ENCODE measurements around the gene USP8. TPM values are rescaled to one million over a fixed set of nuclear protein-coding genes. Genes with fewer than 3 reads are reported as not detected.
A peak's percentile ranks its signal among the peaks of the same experiment; 100 is the strongest.

Gene USP8
- total and polyA plus RNA-seq, 9 donors = 25.1 to 67.0 (median 42.4) TPM

- 12 to 51% (median 17%) methylated on average over 8 of the region's 8 CpGs for WGBS, 3 donors
These were observed 81.9 kb downstream of the USP8 start for GRCh38 chr15:50506121-50506520.

GRCh38 chr15:50513001-50513400 lies 88.8 kb downstream of the USP8 start:
- DNase-seq = no peak
- Histone ChIP-seq H3K27ac (no peak overlapping the region), H3K4me1 (ENCODE audit: insufficient read depth) (no peaks in the 10 kb centered on the region), H3K9me3 (no peaks in the 10 kb centered on the region), H3K27me3 (no peaks in the 10 kb centered on the region), H3K36me3 (no peaks in the 10 kb centered on the region), H3K4me3 (no peak overlapping the region)
- intact Hi-C loops (cut with DNase I) = no loop called here
- no peak for TF ChIP-seq CTCF (IDR thresholded peaks at IDR 0.05)
- no peak for TF ChIP-seq POLR2A (IDR thresholded peaks at IDR 0.05)
- TF ChIP-seq EP300 (IDR thresholded peaks at IDR 0.05) = no peak

More at GRCh38 chr15:50506121-50506520, 81.9 kb downstream of the USP8 start:
- Histone ChIP-seq H3K4me1 (ENCODE audit: insufficient read depth) (peaks cover 3% of the 10 kb centered on the region), H3K4me3 (no peak overlapping the region), H3K36me3 (no peaks in the 10 kb centered on the region), H3K27me3 (no peaks in the 10 kb centered on the region), H3K27ac (no peak overlapping the region), H3K9me3 (no peaks in the 10 kb centered on the region)
- TF ChIP-seq CTCF (IDR thresholded peaks at IDR 0.05) = no peak
- no peak for TF ChIP-seq EP300 (IDR thresholded peaks at IDR 0.05)
- no peak for TF ChIP-seq POLR2A (IDR thresholded peaks at IDR 0.05)
- intact Hi-C loops (cut with DNase I) = no loop called here
- DNase-seq = peak in 3 of 5 donors; percentile 31 to 44 (median 33)

GRCh38 chr15:50519740-50520425 lies 95.7 kb downstream of the USP8 start:
- H3K27me3 ChIP-seq = no peaks in the 10 kb centered on the region
- DNase-seq = no peak
- no peak overlapping the region for H3K27ac ChIP-seq
- no peaks in the 10 kb centered on the region for H3K36me3 ChIP-seq
- no peak overlapping the region for H3K4me3 ChIP-seq
- TF ChIP-seq POLR2A (IDR thresholded peaks at IDR 0.05) = no peak
- TF ChIP-seq CTCF (IDR thresholded peaks at IDR 0.05) = no peak
- TF ChIP-seq EP300 (IDR thresholded peaks at IDR 0.05) = no peak
- WGBS, 3 donors = 50 to 62% (median 56%) methylated on average over 7 of the region's 7 CpGs
- H3K9me3 ChIP-seq = no peaks in the 10 kb centered on the region
- intact Hi-C loops (cut with DNase I) = no loop called here
- H3K4me1 ChIP-seq (ENCODE audit: insufficient read depth) = no peaks in the 10 kb centered on the region

GRCh38 chr15:50523851-50524251 lies 99.6 kb downstream of the USP8 start:
- H3K27me3 ChIP-seq = no peaks in the 10 kb centered on the region
- no peaks in the 10 kb centered on the region for H3K9me3 ChIP-seq
- WGBS, 3 donors = 32 to 43% (median 35%) methylated on average over 5 of the region's 5 CpGs
- no peak overlapping the region for H3K27ac ChIP-seq
- H3K4me1 ChIP-seq (ENCODE audit: insufficient read depth) = no peaks in the 10 kb centered on the region
- no peak for DNase-seq
- H3K36me3 ChIP-seq = no peaks in the 10 kb centered on the region
- no peak overlapping the region for H3K4me3 ChIP-seq
- no peak for TF ChIP-seq CTCF (IDR thresholded peaks at IDR 0.05)
- no peak for TF ChIP-seq POLR2A (IDR thresholded peaks at IDR 0.05)
- no peak for TF ChIP-seq EP300 (IDR thresholded peaks at IDR 0.05)
- intact Hi-C loops (cut with DNase I) = no loop called here

All from ovary (tissue), 9 donors.